Osteocyte (in vitro differentiated cells): Measurements from ENCODE around the gene DIP2A. TPM values are rescaled to one million over a fixed set of nuclear protein-coding genes. Genes with fewer than 3 reads are reported as not detected.

Experiments
- DNase-seq: peaks from one replicate; pipeline ENCODE4 v3.0.0; 2021; ENCODE audit warnings: mixed read lengths; ENCODE audit not compliant: unreplicated experiment; ENCODE audit errors: extremely low spot score
- H3K27ac Mint-ChIP-seq: one replicate; pipeline ENCODE4 v1.8.0; 2021; ENCODE audit warnings: mild to moderate bottlenecking, mixed read lengths; ENCODE audit not compliant: unreplicated experiment
- H3K27me3 Mint-ChIP-seq: one replicate; pipeline ENCODE4 v1.8.0; 2021; ENCODE audit warnings: mixed read lengths; ENCODE audit not compliant: unreplicated experiment
- H3K36me3 Mint-ChIP-seq: one replicate; pipeline ENCODE4 v1.8.0; 2021; ENCODE audit warnings: mixed read lengths; ENCODE audit not compliant: unreplicated experiment
- H3K4me1 Mint-ChIP-seq: one replicate; pipeline ENCODE4 v1.8.0; 2021; ENCODE audit warnings: mixed read lengths; ENCODE audit not compliant: unreplicated experiment
- H3K4me3 Mint-ChIP-seq: one replicate; pipeline ENCODE4 v1.8.0; 2021; ENCODE audit warnings: mild to moderate bottlenecking, moderate library complexity, mixed read lengths; ENCODE audit not compliant: unreplicated experiment
- H3K9me3 Mint-ChIP-seq: one replicate; pipeline ENCODE4 v1.8.0; 2021; ENCODE audit warnings: mixed read lengths; ENCODE audit not compliant: unreplicated experiment
- CTCF ChIP-seq: fragments of 200-600 bp; sonication (generic); IDR thresholded peaks from 2 replicates; pipeline ENCODE4 v1.5.0; 2021; ENCODE audit warnings: antibody characterized with exemption, mild to moderate bottlenecking, moderate library complexity
- total RNA-seq: library from RNA; stranded (reverse); gene quantifications from 2 replicates; pipeline ENCODE4 v1.2.1, GENCODE V29; 2021

DIP2A gene
- total RNA-seq, 1 donor from 2014 or later = 43.0 TPM

GRCh38 chr21:46557919-46558392 is 99.3 kb downstream of the DIP2A start:
- H3K4me3 Mint-ChIP-seq = no peak overlapping the region
- peaks cover 42% of the 10 kb centered on the region for H3K36me3 Mint-ChIP-seq
- no peaks in the 10 kb centered on the region for H3K9me3 Mint-ChIP-seq
- no peak overlapping the region for H3K27ac Mint-ChIP-seq
- no peaks in the 10 kb centered on the region for H3K27me3 Mint-ChIP-seq
- no peaks in the 10 kb centered on the region for H3K4me1 Mint-ChIP-seq
- DNase-seq = peak; percentile 77
- TF ChIP-seq CTCF = no peak

GRCh38 chr21:46559291-46559983 is 100.7 kb downstream of the DIP2A start:
- DNase-seq = no peak
- peaks cover 40% of the 10 kb centered on the region for H3K36me3 Mint-ChIP-seq
- H3K9me3 Mint-ChIP-seq = no peaks in the 10 kb centered on the region
- H3K4me3 Mint-ChIP-seq = no peak overlapping the region
- no peak overlapping the region for H3K27ac Mint-ChIP-seq
- H3K4me1 Mint-ChIP-seq = no peaks in the 10 kb centered on the region
- H3K27me3 Mint-ChIP-seq = no peaks in the 10 kb centered on the region
- no peak for TF ChIP-seq CTCF

- TF ChIP-seq CTCF = no peak
- Mint-ChIP-seq H3K27ac (peak overlapping the region; percentile 14), H3K36me3 (peaks cover 45% of the 10 kb centered on the region), H3K9me3 (no peaks in the 10 kb centered on the region), H3K27me3 (no peaks in the 10 kb centered on the region), H3K4me1 (no peaks in the 10 kb centered on the region), H3K4me3 (no peak overlapping the region)
- DNase-seq = no peak
Observed at GRCh38 chr21:46560568-46561444, 102.1 kb downstream of the DIP2A start.

GRCh38 chr21:46561445-46562090 is 102.9 kb downstream of the DIP2A start:
- TF ChIP-seq CTCF = no peak
- Mint-ChIP-seq H3K4me3 (no peak overlapping the region), H3K27me3 (no peaks in the 10 kb centered on the region), H3K27ac (no peak overlapping the region), H3K9me3 (no peaks in the 10 kb centered on the region), H3K4me1 (no peaks in the 10 kb centered on the region), H3K36me3 (peaks cover 47% of the 10 kb centered on the region)
- DNase-seq = no peak
